Ramos (cell line): ENCODE measurements around the gene GPRIN1.

Source experiments
- in situ Hi-C: fragments of 300-500 bp; cut with MboI; formaldehyde crosslinking; loops from one replicate; pipeline ENCODE4 v1.14.3; 2022; ENCODE audit warnings: low sequenced_read_pairs; ENCODE audit not compliant: unreplicated experiment

GPRIN1 gene

DNA sequence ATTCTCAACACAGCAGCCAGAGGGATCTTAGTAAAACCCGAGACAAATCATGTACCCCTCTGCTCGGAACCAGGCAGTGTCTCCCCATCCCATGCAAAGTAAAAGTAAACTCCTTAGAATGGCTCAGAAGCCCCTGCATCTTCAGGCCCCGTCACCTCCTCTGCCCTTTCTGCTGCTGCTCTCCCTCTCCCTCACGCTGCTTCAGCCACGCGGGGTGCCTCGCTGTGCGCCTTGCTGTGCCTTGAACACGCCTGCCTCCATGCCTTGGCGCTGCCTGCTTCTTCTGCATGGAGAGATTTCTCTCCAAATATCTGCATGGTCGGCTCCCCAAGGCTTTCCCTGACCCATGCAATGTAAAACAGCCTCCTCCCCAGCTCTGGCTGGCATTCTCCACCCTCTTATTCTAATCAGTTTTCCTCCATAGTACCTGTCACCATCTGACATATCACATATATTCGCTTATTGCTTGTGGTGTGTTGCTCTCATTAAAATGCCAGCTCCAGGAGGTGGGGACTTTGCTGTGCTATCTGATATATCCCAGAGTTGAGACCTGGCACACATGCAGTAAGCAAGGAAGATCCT is 8.0 kb downstream of the GPRIN1 start:
- in situ Hi-C loops, result no loop called here

DNA sequence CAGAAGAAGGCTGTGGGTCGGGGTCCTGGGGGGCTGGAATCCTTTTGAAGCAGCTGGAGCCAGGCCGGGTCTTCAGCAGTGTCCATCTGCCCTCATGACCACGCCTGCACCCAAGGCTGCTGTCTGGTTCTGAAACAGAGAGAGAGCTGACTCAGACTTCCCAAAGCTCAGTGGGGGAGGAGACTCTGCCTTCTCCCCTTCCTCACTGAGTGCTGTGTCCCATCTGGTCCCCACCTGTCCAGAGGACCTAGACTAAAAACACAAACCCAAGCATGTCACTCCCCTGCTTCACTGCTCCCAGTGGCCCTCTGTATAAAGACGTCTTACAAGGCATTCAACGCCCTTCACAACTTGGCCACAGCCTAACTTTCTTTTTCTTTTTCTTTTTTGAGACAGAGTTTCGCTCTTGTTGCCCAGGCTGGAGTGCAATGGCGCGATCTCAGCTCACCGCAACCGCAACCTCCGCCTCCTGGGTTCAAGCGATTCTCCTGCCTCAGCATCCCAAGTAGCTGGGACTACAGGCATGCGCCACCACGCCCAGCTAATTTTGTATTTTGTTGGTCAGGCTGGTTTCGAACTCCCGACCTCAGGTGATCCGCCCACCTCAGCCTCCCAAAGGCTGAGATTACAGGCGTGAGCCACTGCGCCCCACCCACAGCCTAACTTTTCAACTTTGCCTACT is 10.1 kb downstream of the GPRIN1 start:
- in situ Hi-C loops, result loop anchor here (25.0 kb wide), 1 partner anchor 863 kb away; no protein-coding TSS in a partner anchor

DNA sequence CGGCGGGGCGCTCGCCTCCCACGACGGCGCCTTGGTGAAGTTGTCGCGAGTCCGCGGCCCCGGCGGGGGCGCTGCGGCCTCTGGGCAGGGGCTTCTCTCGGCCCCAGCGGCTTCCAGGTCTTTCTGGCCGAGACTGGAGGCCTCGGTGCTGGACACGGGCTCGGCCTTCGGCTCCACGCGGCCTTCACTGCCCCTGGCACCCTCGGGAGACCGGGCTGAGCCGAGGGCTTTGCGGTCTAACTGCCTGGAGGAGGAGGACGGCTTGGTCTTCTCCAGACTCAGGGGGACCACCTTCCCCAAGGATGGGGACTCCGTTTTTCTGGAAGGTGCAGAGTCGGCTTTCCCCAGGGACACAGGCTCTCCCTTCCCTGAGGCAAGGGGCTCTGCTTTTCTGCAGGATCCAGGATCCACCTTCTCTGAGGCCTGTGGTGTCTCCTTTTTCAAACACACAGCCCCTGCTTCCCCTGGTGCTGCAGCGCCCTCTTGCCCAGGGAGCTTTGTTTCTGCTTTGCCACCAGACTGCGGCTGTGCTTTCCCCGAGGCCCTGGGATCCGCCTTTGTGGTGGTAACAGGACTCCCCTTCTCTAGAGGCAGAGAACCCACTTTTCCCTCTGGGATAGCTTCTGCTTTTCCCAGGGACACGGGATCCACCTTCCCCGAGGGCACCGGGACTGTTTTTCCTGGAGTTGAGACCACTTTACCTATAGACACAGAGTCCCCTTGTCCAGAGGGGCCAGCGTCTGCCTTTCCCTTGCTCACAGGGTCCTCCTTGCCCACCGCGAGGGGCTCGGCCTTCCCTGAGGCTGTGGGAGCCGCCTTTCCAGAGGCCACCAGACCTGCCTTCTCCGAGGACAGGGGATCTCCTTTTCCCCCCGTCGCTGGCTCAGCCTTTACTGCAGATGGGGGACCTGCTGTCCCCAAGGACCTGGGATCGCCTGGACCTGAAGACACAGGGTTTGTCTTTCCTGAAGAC is 12.3 kb downstream of the GPRIN1 start:
- in situ Hi-C loops, result loop anchor here (25.0 kb wide), 1 partner anchor 860 kb away; no protein-coding TSS in a partner anchor

DNA sequence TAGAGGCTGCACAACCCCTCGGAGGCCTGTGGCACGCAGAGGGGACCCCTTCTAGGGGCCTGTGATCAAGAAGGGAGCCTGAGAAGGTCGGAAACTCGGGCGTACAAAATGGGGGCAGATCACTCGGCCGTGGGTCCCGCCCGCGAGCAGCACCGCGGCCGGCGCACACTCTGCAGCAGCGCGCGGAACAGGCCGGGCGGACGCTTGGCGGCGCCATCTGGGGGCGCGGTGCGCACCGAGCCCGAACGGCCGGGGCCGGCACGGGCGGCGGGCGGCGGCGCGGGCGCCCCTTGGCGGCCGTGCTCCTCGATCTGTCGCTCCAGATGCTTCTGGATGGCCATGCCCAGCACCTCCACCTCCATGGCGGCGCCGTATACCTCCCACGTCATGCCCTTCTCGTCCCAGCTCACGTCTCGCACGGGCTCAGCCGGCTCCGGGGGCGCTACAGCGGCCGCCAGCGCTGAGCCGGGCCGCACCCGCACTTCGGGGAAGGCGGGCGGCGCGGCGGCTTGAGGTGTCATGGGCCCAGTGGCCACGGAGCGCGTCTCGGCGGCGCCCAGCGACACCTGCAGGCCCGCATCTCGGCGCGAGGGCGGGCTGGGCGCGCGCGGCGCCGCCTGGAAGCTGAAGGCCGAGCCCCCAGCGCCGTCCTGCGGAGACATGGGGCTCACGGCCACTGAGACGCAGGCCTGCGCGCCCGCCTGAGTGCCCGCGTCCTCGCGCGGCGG is 13.1 kb downstream of the GPRIN1 start:
- in situ Hi-C loops, result loop anchor here (25.0 kb wide), 1 partner anchor 860 kb away; no protein-coding TSS in a partner anchor

DNA sequence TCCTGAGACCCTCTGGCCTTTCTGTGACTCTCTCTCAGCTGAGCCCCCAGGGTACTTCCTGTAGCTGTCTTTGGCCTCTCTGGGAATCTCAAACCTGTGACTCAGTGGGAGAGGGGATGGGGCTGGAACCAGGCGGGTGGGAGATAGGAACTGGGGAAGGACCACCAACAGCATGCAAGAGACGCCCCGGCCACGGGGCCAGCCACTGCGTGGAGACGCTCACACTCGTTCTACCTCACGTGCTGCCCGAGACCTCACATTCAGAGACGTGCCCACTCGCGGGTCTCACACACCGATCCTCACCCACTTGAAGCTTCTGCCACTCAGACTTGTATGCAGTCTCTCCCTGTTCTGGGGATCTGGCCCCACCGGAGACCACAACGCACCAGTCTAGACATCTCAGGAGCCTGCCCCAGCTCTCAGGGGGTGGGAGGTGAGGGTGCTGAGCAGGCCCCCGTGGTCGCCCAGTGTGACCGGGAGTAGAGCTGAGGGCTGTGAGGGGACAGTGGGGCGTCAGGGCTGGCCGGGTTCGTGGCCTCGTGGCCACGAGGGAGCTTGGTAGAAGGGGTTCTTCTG is 13.8 kb downstream of the GPRIN1 start:
- in situ Hi-C loops, result loop anchor here (25.0 kb wide), 1 partner anchor 859 kb away; no protein-coding TSS in a partner anchor

DNA sequence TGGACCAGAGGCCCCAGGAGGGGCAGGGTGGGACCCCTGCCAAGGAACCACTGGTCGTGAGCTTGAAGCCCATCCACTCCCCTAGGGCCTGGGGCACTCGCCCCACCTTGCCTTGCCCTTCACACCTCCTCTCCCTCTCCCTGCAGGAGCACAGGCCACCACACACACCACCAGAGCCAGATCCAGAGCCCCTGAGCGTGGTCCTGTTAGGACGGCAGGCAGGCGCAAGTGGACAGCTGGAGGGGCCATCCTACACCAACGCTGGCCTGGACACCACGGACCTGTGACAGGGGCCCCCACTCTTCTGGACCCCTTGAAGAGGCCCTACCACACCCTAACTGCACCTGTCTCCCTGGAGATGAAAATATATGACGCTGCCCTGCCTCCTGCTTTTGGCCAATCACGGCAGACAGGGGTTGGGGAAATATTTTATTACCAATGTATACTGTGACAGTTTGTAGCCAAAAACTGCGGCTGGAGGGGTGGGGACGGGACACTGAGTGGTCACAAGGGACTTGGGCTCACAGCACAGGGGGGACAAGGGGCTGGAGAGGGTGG is 14.5 kb downstream of the GPRIN1 start:
- in situ Hi-C loops, result loop anchor here (25.0 kb wide), 1 partner anchor 858 kb away; no protein-coding TSS in a partner anchor

DNA sequence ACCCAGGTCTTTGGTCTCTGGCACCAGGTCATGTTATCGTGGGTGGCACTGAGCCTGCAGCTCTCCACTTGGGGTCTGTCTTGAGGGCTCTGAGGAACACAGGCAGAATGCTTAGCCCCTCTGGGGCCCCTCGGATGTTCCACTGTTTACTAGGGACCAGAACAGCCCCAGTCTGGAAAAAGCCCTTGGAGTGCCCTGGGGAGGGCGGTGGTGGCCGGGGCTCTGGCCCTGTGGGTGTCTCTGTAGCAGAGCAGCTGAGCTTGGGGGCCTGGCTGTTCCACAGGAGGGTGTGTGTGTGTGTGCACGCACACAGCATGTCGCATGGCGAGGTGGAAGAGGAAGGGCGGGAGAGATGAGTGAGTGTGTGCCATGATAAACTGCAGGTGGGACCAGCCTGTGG is 15.4 kb downstream of the GPRIN1 start:
- in situ Hi-C loops, result loop anchor here (25.0 kb wide), 1 partner anchor 857 kb away; no protein-coding TSS in a partner anchor

DNA sequence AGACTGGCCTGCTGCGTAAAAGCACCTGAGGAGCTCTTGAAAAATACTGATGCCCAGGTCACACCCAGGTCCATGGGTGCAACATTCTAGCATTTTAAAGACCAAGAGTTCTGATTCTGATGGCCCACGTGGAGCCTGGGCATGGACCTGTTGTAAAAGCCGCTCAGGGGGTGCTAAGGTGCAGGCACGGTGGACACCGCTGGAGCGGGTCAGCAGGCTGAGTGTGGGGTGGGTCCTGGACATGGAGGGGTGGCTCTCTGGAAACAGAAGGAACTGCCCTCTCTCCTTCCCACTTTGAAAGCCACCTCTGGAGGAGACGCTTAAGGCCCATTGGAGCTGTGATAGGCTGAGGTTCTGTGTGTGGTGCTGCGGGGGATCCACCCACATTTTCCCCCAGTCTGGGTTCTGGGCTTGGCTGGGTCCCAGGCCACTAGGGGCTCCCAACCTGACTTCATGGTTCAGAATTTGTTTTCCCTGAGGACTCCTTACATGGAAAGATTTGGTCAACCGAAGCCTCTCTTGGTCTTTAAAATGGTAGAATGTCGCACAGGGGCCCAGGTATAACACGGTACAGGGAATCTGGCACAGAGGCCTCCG is 16.6 kb downstream of the GPRIN1 start:
- in situ Hi-C loops, result loop anchor here (25.0 kb wide), 1 partner anchor 856 kb away; no protein-coding TSS in a partner anchor

DNA sequence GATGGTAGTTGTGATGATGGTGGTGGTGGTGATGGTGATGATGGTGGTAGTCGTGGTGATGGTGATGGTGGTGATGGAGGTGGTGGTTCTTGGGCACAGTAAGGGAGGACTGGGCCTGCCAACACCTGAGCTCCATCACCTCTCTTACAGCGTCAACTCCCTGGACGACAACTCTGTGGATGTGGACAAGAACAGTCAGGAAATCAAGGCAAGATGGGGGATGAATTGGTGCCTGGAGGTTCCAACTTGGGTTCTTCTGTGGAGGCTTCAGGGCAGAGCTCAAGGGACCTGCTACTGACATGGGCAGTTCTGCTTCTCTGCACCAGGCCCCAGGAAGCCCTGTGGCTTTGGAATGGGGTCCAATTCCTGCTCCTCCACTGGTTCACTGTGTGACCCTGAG is 17.4 kb downstream of the GPRIN1 start:
- in situ Hi-C loops, result loop anchor here (25.0 kb wide), 1 partner anchor 855 kb away; no protein-coding TSS in a partner anchor

DNA sequence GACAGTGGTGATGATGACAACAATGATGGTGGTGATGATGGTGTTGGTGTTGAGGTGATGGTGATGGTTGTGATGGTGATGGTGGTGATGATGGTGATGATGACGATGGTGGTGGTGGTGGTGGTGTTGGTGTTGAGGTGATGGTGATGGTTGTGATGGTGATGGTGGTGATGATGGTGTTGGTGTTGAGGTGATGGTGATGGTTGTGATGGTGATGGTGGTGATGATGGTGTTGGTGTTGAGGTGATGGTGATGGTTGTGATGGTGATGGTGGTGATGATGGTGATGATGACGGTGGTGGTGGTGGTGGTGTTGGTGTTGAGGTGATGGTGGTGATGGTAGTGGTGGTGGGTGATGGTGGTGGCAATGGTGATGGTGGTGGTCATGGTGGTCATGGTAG is 18.3 kb downstream of the GPRIN1 start:
- in situ Hi-C loops, result loop anchor here (25.0 kb wide), 1 partner anchor 854 kb away; no protein-coding TSS in a partner anchor

DNA sequence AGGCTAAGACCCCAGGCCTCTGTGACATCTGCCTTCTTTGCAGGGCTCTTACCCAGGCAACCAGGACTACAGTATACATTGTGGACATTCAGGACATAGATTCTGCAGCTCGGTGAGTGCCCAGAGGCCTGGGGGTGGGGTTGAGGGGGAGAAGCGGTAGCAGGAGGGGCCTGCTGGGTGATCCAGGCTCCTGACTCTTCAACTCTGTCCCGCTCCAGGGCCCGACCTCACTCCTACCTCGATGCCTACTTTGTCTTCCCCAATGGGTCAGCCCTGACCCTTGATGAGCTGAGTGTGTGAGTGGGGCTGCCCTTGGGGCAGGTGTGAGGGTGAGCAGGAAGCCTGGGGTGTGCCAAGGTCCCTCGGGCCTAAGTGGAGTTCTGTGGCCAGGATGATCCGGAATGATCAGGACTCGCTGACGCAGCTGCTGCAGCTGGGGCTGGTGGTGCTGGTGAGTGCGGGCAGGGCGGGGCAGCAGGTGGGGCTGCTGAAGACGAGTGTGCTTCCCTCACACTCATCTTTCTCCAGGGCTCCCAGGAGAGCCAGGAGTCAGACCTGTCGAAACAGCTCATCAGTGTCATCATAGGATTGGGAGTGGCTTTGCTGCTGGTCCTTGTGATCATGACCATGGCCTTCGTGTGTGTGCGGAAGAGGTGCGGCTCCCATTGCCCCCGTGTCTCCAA is 19.8 kb downstream of the GPRIN1 start:
- in situ Hi-C loops, result loop anchor here (25.0 kb wide), 1 partner anchor 853 kb away; no protein-coding TSS in a partner anchor

DNA sequence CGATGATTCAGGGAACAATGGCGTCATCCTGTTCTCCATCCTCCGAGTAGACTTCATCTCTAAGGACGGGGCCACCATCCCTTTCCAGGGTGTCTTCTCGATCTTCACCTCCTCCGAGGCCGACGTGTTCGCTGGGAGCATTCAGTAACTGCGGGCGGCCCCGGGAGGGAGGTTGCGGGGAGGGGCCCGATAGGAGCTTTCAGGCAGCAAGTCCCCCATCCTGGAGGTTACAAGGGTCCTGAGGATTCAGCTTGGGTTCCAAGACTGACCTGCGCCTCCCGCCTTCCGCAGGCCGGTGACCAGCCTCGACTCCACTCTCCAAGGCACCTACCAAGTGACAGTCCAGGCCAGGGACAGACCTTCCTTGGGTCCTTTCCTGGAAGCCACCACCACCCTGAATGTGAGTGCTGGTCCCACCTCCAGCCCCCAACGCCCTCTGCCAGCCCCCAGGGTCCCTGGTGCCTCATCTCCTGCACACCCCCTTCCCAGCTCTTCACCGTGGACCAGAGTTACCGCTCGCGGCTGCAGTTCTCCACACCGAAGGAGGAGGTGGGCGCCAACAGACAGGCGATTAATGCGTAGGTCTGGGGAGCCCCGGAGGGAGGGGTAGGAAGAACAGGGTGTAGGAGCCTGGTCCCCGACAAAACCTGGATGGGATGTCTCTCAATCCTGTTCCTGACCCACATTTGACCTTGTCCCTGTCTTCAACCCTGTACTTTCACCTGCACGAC is 20.8 kb downstream of the GPRIN1 start:
- in situ Hi-C loops, result loop anchor here (25.0 kb wide), 1 partner anchor 852 kb away; no protein-coding TSS in a partner anchor

DNA sequence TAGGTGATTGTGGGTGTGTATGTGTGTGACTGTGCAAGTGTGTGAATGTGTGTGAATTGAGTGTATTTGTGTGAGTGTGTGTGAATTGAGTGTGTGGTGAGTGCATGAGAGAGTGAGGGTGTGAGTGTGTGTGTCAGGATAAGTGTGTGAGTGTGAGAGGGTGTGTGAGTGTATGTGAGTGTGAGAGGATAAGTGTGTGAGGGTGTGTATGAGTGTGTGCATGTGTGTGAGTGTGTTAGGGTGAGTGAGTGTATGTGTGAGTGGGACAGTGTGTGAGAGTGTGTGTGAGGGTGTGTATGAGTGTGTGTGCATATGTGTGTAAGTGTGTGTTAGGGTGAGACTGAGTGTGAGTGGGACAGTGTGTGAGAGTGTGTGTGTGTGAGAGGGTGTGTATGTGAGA is 21.7 kb downstream of the GPRIN1 start:
- in situ Hi-C loops, result loop anchor here (25.0 kb wide), 1 partner anchor 851 kb away; no protein-coding TSS in a partner anchor

DNA sequence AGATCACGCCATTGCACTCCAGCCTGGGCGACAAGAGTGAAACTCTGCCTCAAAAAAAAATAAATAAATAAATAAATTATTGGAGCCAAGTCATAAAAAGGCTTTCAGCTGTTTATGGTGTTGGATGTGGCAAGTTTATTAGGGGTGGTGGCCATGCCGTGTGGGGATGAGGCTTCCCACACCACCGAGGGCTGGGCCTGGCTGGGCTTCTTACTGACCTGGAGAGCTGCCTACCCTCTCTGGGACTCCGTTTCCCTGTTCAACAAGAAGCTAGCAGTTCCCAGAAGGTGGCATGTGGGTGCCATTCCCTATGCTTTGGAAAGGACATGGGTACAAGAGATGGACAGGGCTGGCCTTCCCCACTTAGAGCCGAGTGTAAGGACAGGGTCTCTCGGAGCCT is 22.6 kb downstream of the GPRIN1 start:
- in situ Hi-C loops, result loop anchor here (25.0 kb wide), 1 partner anchor 850 kb away; no protein-coding TSS in a partner anchor

DNA sequence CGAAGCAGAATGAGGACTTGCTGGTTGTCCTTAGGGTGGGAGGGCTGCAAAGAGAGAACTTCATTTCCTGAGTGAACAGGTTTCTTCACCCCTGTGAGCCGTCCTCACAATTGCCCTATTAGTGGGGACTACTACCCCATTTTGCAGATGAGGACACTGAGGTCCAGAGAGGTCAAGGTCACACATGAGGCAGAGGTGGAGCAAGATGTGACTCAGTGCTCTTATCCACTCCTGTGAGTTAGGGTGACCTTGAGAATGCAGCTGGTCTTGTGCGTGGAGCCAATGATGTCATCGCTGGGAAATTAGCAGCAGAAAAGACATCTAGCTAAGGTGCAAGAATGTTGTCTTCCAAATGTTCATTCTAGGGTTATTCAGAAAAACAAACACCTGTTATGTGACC is 26.9 kb downstream of the GPRIN1 start:
- in situ Hi-C loops, result loop anchor here (25.0 kb wide), 1 partner anchor 846 kb away; no protein-coding TSS in a partner anchor

DNA sequence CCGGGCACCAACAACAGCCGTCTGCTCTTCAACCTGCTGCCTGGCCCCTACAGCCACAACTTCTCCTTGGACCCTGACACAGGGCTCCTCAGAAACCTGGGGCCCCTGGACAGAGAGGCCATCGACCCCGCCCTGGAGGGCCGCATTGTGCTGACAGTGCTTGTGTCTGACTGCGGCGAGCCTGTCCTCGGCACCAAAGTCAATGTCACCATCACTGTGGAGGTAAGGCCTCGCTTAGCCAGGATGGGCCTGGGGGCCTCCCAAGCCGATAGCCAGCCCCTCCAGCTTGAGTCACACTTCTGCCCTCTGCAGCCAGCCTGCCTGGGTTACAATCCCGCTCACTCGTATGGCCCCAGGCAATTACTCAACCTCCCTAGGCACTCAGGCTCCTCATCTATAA is 28.6 kb downstream of the GPRIN1 start:
- in situ Hi-C loops, result loop anchor here (25.0 kb wide), 1 partner anchor 844 kb away; no protein-coding TSS in a partner anchor

DNA sequence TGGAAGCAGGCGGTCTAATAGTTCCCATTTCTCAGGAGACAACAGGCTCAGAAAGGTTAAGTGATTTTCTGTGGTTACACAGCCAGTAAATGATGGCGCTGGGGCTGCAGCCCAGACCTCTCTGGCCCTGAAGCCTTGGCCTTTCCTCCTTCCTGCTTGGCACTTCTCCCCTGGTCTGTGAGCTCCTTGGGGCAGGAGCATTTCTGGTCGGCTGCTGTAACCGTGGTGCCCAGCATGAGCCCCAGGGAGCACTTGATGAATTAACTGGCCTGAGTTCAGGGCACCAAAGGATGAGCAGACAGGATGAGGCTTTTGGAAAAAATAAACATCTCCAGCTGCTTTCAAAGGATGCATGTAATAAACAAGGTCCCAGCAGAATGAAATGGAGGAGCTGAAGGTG is 30.6 kb downstream of the GPRIN1 start:
- in situ Hi-C loops, result loop anchor here (25.0 kb wide), 1 partner anchor 842 kb away; no protein-coding TSS in a partner anchor
